Peyer's patch (tissue), 4 donors: ENCODE results near the gene DRG2.

Experiments used
- POLR2A ChIP-seq, 2 donors: fragments of 450-650 bp; IDR thresholded peaks; one replicate each; pipeline ENCODE4 v1.5.1; 2017; ENCODE audit warnings: antibody characterized with exemption in 2 of 2, mild to moderate bottlenecking in 2 of 2, moderate library complexity in 2 of 2
- TF ChIP-seq, protein P1 (sequence below), 6 experiments: fragments of 450-650 bp in 4 of 6; fragments of 200-600 bp in 2 of 6; sonication (generic) in 1 of 6; IDR thresholded peaks; one replicate each; pipeline ENCODE4 v1.5.1; 2017 to 2019; ENCODE audit warnings: antibody characterized with exemption in 6 of 6, mild to moderate bottlenecking in 3 of 6, moderate library complexity in 1 of 6

GRCh38 chr17:18141210-18141803, 53.6 kb downstream of the DRG2 start:
- TF ChIP-seq, protein P1, sequence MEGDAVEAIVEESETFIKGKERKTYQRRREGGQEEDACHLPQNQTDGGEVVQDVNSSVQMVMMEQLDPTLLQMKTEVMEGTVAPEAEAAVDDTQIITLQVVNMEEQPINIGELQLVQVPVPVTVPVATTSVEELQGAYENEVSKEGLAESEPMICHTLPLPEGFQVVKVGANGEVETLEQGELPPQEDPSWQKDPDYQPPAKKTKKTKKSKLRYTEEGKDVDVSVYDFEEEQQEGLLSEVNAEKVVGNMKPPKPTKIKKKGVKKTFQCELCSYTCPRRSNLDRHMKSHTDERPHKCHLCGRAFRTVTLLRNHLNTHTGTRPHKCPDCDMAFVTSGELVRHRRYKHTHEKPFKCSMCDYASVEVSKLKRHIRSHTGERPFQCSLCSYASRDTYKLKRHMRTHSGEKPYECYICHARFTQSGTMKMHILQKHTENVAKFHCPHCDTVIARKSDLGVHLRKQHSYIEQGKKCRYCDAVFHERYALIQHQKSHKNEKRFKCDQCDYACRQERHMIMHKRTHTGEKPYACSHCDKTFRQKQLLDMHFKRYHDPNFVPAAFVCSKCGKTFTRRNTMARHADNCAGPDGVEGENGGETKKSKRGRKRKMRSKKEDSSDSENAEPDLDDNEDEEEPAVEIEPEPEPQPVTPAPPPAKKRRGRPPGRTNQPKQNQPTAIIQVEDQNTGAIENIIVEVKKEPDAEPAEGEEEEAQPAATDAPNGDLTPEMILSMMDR (IDR thresholded peaks at IDR 0.05) = peak in 5 of 6 experiments; percentile 59 to 84 (median 74)
- TF ChIP-seq POLR2A (IDR thresholded peaks at IDR 0.05) = no peak
